AG04449 (cell line): ENCODE measurements around the gene TGM4.

Source experiments
- CTCF ChIA-PET: fragments of 350-600 bp; formaldehyde crosslinking; extraction: SDS; loops from one replicate; lab custom pipeline; 2021; ENCODE audit warnings: antibody characterized with exemption; lab: Yijun Ruan, JAX
- POLR2A ChIA-PET: fragments of 400-600, 350-600 bp; formaldehyde crosslinking; extraction: SDS; loops from one replicate; lab custom pipeline; 2020; ENCODE audit warnings: antibody characterized with exemption, inconsistent platforms; lab: Yijun Ruan, JAX
- DNase-seq: peaks from one replicate; pipeline ENCODE4 v3.0.0-alpha.2; 2010; ENCODE audit warnings: low read depth, low spot score
- H3K4me3 ChIP-seq: 2 replicates; pipeline ENCODE4 v1.5.1; 2011; ENCODE audit warnings: low read depth, mild to moderate bottlenecking, control low read depth, low read length
- CTCF ChIP-seq: IDR thresholded peaks from one replicate; pipeline ENCODE4 v1.5.1; 2011; ENCODE audit warnings: mild to moderate bottlenecking, moderate library complexity, low read length, control low read depth, inconsistent platforms; ENCODE audit not compliant: insufficient read depth; ENCODE audit errors: missing control alignments

The TGM4 gene

GRCh38 chr3:44874308-44874707, at the start of gene TGM4:
Gene TGM4, plus strand, starts transcription at chr3:44874608. Its CDS starts 71 bp downstream, at chr3:44874679.
- CTCF ChIA-PET: interaction anchor here (1.1 kb wide), 1 partner anchor 10 kb away, joined by 3 read pairs; no protein-coding TSS in a partner anchor
- DNase-seq: no peak
- TF ChIP-seq CTCF: no peak
- no peak within 1 kb of the TSS for H3K4me3 ChIP-seq
- POLR2A ChIA-PET: no interaction called here

GRCh38 chr3:44825264-44825925, 49.0 kb upstream of the TGM4 start:
- ChIA-PET POLR2A (no interaction called here), CTCF (interaction anchor here (1.0 kb wide), 1 partner anchor 89 kb away, joined by 4 read pairs; no protein-coding TSS in a partner anchor)
- DNase-seq: peak; percentile 50
- TF ChIP-seq CTCF: no peak
- H3K4me3 ChIP-seq: no peak overlapping the region

GRCh38 chr3:44827196-44827595, 47.2 kb upstream of the TGM4 start:
- no peak overlapping the region for H3K4me3 ChIP-seq
- TF ChIP-seq CTCF: no peak
- no peak for DNase-seq
- CTCF ChIA-PET: interaction anchor here (1.0 kb wide), 1 partner anchor 88 kb away, joined by 4 read pairs; no protein-coding TSS in a partner anchor
- POLR2A ChIA-PET: interaction anchor here (0.6 kb wide), 1 partner anchor 87 kb away, joined by 3 read pairs; no protein-coding TSS in a partner anchor

- no peak for DNase-seq
- TF ChIP-seq CTCF: no peak
- H3K4me3 ChIP-seq: no peak overlapping the region
- ChIA-PET CTCF (no interaction called here), POLR2A (no interaction called here)
Observed at GRCh38 chr3:44831232-44831631, 43.2 kb upstream of the TGM4 start.

GRCh38 chr3:44832032-44832431, 42.4 kb upstream of the TGM4 start:
- TF ChIP-seq CTCF: no peak
- CTCF ChIA-PET: no interaction called here
- POLR2A ChIA-PET: no interaction called here
- H3K4me3 ChIP-seq: no peak overlapping the region
- DNase-seq: no peak

- H3K4me3 ChIP-seq: no peak overlapping the region
- ChIA-PET POLR2A (interaction anchor here (0.7 kb wide), 1 partner anchor 323 kb away, joined by 3 read pairs; no protein-coding TSS in a partner anchor), CTCF (no interaction called here)
- no peak for DNase-seq
- TF ChIP-seq CTCF: no peak
Observed at GRCh38 chr3:44832965-44833364, 41.4 kb upstream of the TGM4 start.
